Astrocyte (in vitro differentiated cells and primary cell): ENCODE measurements around the gene SC5D.

Experiments
- EZH2 ChIP-seq: IDR thresholded peaks from 2 replicates; pipeline ENCODE4 v1.6.1; 2012; ENCODE audit warnings: mild to moderate bottlenecking, low read length, inconsistent platforms; ENCODE audit not compliant: insufficient read depth
- TF ChIP-seq, protein P1 (sequence below): IDR thresholded peaks from 2 replicates; pipeline ENCODE4 v1.5.1; 2011; ENCODE audit warnings: low read depth, mild to moderate bottlenecking, inconsistent platforms, low read length, moderate library complexity; ENCODE audit not compliant: insufficient read depth

DNA sequence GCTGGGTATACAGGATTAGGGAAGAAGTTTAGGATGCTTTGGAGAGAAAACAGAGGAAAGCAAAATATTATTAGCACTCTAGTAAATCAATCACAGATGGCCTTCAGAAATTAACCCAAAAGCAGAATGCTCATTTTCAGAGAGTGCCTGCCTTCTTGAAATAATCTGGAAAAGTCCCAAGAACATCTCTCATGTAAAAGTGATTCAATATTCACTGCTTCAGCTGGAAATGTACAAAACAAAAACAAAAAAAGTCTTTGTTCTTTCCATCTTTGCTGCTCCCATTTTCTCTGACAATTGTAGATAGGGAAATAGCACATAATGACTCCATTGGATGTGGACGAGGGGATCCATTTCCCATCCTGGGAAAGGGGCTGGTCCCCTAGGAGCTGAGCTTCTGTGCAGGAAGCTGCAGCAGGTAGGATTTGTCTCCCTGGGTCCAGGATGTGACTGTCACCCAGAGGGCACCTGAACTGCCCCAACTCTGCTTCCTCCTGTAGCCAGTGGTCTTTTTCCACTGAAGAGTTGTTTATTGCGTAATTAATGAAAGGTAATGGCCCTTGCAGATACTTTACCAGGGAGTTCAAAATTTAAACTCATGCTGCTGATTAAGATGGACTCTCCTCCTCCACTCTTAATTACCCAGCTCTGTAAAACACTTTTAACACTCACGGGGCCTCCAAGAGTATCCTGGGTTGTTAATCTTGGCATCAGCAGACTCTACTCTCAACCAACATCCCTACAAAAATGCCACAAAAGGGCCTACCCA is 57.9 kb downstream of the SC5D start:
- TF ChIP-seq, protein P1, sequence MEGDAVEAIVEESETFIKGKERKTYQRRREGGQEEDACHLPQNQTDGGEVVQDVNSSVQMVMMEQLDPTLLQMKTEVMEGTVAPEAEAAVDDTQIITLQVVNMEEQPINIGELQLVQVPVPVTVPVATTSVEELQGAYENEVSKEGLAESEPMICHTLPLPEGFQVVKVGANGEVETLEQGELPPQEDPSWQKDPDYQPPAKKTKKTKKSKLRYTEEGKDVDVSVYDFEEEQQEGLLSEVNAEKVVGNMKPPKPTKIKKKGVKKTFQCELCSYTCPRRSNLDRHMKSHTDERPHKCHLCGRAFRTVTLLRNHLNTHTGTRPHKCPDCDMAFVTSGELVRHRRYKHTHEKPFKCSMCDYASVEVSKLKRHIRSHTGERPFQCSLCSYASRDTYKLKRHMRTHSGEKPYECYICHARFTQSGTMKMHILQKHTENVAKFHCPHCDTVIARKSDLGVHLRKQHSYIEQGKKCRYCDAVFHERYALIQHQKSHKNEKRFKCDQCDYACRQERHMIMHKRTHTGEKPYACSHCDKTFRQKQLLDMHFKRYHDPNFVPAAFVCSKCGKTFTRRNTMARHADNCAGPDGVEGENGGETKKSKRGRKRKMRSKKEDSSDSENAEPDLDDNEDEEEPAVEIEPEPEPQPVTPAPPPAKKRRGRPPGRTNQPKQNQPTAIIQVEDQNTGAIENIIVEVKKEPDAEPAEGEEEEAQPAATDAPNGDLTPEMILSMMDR, result no peak
- TF ChIP-seq EZH2, result no peak
